GM12891 (cell line): ENCODE data around the gene RAB11FIP4.

ENCODE experiments used
- DNase-seq: peaks from one replicate; pipeline ENCODE4 v3.0.0; 2011; ENCODE audit warnings: low spot score; ENCODE audit not compliant: insufficient read length
- FAIRE-seq: peaks from 2 replicates; lab custom pipeline; 2011; peaks lifted over from hg19 to GRCh38; lab: Jason Lieb, UNC
- PAX5 ChIP-seq: IDR thresholded peaks from 2 replicates; pipeline ENCODE4 v1.6.1; 2011; ENCODE audit warnings: low read length, moderate library complexity, mild to moderate bottlenecking; ENCODE audit not compliant: insufficient read depth, severe bottlenecking
- POLR2A ChIP-seq: IDR thresholded peaks from 2 replicates; pipeline ENCODE4 v1.6.1; 2011; ENCODE audit warnings: low read depth, low read length, control low read depth
- POLR2AphosphoS5 ChIP-seq: IDR thresholded peaks from 2 replicates; pipeline ENCODE4 v1.6.1; 2011; ENCODE audit warnings: low read depth, low read length, control low read depth
- POU2F2 ChIP-seq: IDR thresholded peaks from 2 replicates; pipeline ENCODE4 v1.6.1; 2011; ENCODE audit warnings: low read depth, mild to moderate bottlenecking, control low read depth, low read length, moderate library complexity
- SPI1 ChIP-seq: IDR thresholded peaks from 2 replicates; pipeline ENCODE4 v1.6.1; 2011; ENCODE audit warnings: low read depth, low read length, control low read depth
- TAF1 ChIP-seq: IDR thresholded peaks from 2 replicates; pipeline ENCODE4 v1.6.1; 2011; ENCODE audit warnings: low read depth, low read length, control low read depth

RAB11FIP4 gene

GRCh38 chr17:31531336-31531980, 140.0 kb downstream of the RAB11FIP4 start:
- FAIRE-seq (no peak), DNase-seq (no peak)
- no peak for TF ChIP-seq SPI1
- no peak for TF ChIP-seq PAX5
- TF ChIP-seq TAF1: no peak
- TF ChIP-seq POLR2A: no peak
- TF ChIP-seq POLR2AphosphoS5: no peak
- no peak for TF ChIP-seq POU2F2

GRCh38 chr17:31532081-31532480, 140.6 kb downstream of the RAB11FIP4 start:
- no peak for TF ChIP-seq TAF1
- no peak for TF ChIP-seq POLR2A
- TF ChIP-seq SPI1: no peak
- no peak for TF ChIP-seq PAX5
- no peak for TF ChIP-seq POU2F2
- TF ChIP-seq POLR2AphosphoS5: no peak
- no peak for FAIRE-seq
- DNase-seq: no peak

GRCh38 chr17:31532526-31532925, 141.1 kb downstream of the RAB11FIP4 start:
- no peak for FAIRE-seq
- DNase-seq: no peak
- TF ChIP-seq PAX5 (no peak), SPI1 (no peak), POU2F2 (no peak), TAF1 (no peak), POLR2A (no peak), POLR2AphosphoS5 (no peak)

GRCh38 chr17:31533546-31534155, 142.2 kb downstream of the RAB11FIP4 start:
- DNase-seq: no peak
- no peak for FAIRE-seq

GRCh38 chr17:31534223-31534888, 142.9 kb downstream of the RAB11FIP4 start:
- DNase-seq (no peak), FAIRE-seq (no peak)
- TF ChIP-seq SPI1: no peak
- no peak for TF ChIP-seq TAF1
- TF ChIP-seq POLR2A: no peak

More at GRCh38 chr17:31533546-31534155, 142.2 kb downstream of the RAB11FIP4 start:
- no peak for TF ChIP-seq PAX5
- TF ChIP-seq POLR2A: no peak
- no peak for TF ChIP-seq POU2F2
- no peak for TF ChIP-seq SPI1
- no peak for TF ChIP-seq TAF1
- TF ChIP-seq POLR2AphosphoS5: no peak

- DNase-seq (peak; percentile 70), FAIRE-seq (peak; percentile 98)
- TF ChIP-seq SPI1 (peak; percentile 20; the same call in 1 of the 2 replicates), POU2F2 (peak; percentile 100), POLR2AphosphoS5 (no peak)
These were observed 144.1 kb downstream of the RAB11FIP4 start for GRCh38 chr17:31535581-31535981.

GRCh38 chr17:31536451-31536850, 145.0 kb downstream of the RAB11FIP4 start:
- DNase-seq (no peak), FAIRE-seq (no peak)
- TF ChIP-seq PAX5: no peak
- no peak for TF ChIP-seq POLR2A
- TF ChIP-seq SPI1: no peak
- no peak for TF ChIP-seq TAF1

- DNase-seq (no peak), FAIRE-seq (peak; percentile 31)
- TF ChIP-seq POLR2A (no peak), POU2F2 (no peak), PAX5 (no peak), POLR2AphosphoS5 (no peak), TAF1 (no peak), SPI1 (no peak)
These were observed 146.1 kb downstream of the RAB11FIP4 start for GRCh38 chr17:31537565-31538011.

- TF ChIP-seq POU2F2 (no peak), PAX5 (no peak), TAF1 (no peak), SPI1 (no peak), POLR2AphosphoS5 (no peak), POLR2A (no peak)
- peak; percentile 64 for DNase-seq
- peak; percentile 87 for FAIRE-seq
These were observed 146.7 kb downstream of the RAB11FIP4 start for GRCh38 chr17:31538080-31538762.
